G401 (cell line): ENCODE data around the gene UBE2Q2. TPM values are rescaled to one million over a fixed set of nuclear protein-coding genes. Genes with fewer than 3 reads are reported as not detected.
"Not testable (repeated sequence)": the region's sequence is repeated elsewhere in the genome, so short reads cannot be mapped to it uniquely, and the experiment has no call there.

Experiments used
- DNase-seq: peaks from one replicate; pipeline ENCODE4 v3.0.0-alpha.2; 2015; ENCODE audit warnings: low spot score
- in situ Hi-C: cut with HindIII; loops from 2 replicates; pipeline ENCODE4 v1.10.0; 2016; ENCODE audit warnings: low sequenced_read_pairs, mixed read lengths
- total RNA-seq: library from RNA; depleted of rRNA; stranded (reverse); fragments of >200 nt; shearing (Covaris generic); gene quantifications from 2 replicates; pipeline ENCODE4 v1.2.3, GENCODE V29; 2014

The UBE2Q2 gene
- total RNA-seq, 1 experiment from 2014 or later = 28.6 TPM

DNA sequence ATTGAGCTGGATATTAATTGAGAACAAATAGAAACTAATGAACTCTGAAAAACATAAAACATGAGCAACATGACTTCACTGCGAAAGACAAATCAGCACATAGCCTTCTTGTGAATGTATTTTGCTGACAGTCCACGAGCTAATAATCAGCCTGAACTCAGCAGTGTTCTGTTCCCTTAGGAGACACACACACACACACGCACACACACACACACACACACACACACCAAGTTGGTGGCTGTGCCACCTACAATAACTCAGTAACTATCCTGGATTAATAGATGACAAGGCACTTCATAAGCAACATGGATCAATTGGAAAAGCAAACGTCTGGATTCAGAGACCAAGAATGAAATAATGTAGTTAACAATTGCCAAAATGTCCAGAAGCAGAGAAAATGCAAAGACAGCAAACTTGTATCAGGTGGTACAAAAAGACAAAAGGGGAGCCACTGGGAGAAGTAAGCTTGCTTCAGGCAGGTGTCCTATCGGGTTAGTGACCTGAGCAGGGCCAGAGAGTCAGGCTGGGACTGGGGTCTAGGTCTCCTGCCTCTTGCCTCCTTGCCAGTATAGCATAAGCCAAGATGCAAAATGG lies 20.5 kb upstream of the UBE2Q2 start:
- in situ Hi-C loops = loop anchor here (10.0 kb wide), 1 partner anchor 322 kb away; no protein-coding TSS in a partner anchor
- no peak for DNase-seq

DNA sequence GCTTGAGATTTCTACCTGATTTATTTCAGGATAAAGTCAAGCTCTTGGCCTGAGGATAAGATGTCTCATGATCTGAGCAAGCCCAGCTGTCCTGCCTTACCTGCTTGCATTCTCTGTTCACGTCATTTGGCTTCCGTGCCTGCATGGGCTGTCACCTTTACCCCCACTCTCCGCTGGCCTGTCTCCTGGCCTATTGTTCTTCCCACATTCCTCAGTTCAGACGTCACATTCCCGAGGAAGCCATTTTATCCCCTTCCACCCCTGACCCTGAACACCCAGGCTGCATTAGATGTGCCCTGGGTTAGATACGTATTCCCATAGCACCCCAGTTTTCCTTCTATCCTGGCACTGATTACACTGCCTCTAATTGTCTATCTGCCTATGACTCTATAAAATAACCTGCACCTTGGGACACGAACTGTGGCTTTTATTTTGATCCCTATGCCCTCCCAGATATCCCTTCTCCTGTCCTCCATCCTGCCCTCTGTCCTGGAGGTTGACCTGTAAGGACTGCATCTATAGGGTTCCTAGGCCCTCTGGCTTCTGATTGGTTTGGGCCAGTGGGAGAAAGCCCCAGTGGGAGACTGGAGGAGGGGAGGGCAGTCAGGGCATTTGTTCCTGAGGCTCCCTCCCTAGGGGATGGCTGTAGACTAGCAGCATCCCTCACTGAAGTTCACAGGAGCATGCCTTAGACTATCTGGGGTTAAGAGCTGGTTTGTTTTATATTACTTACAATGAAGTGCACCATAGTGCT lies 19.2 kb upstream of the UBE2Q2 start:
- no peak for DNase-seq
- in situ Hi-C loops = loop anchor here (10.0 kb wide), 1 partner anchor 321 kb away; no protein-coding TSS in a partner anchor

DNA sequence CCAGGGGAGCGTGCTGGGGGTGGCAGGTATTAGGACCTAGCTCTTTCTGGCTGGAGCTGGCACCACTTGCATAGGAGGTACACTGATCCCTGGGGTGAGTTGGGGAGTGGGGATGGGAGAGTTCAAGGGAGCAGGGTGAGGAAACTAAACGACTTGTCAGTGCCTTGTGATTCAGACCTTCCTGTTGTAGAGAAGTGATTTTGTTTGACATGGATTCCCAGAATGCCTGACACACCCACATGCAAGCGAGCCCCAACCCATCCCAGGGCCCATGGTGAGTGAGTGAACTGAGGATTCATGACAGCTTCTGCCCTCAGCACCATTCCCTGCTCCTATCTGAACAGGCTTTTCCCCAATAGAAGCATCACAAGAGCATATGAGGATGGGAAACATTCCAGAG lies 15.6 kb upstream of the UBE2Q2 start:
- in situ Hi-C loops = loop anchor here (10.0 kb wide), 1 partner anchor 317 kb away; no protein-coding TSS in a partner anchor
- DNase-seq = no peak

DNA sequence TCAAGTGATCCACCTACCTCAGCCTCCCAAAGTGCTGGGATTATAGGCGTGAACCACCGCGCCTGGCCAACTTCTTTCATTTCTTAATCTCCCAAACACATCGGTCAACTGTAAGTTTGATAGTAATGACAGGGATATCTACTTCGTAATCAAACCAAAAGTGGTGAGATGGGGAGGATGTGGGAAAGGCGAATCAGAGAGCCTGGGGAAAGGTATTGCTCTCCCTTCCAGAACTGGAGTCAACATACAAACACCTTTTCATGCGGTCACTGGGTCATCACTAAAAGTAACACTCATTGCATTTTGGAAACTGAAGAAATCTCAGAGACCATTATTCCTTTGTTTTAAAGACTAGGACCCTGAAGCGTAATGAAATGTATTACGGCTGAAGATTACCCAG lies 14.8 kb upstream of the UBE2Q2 start:
- in situ Hi-C loops = loop anchor here (10.0 kb wide), 1 partner anchor 316 kb away; no protein-coding TSS in a partner anchor
- no peak for DNase-seq

DNA sequence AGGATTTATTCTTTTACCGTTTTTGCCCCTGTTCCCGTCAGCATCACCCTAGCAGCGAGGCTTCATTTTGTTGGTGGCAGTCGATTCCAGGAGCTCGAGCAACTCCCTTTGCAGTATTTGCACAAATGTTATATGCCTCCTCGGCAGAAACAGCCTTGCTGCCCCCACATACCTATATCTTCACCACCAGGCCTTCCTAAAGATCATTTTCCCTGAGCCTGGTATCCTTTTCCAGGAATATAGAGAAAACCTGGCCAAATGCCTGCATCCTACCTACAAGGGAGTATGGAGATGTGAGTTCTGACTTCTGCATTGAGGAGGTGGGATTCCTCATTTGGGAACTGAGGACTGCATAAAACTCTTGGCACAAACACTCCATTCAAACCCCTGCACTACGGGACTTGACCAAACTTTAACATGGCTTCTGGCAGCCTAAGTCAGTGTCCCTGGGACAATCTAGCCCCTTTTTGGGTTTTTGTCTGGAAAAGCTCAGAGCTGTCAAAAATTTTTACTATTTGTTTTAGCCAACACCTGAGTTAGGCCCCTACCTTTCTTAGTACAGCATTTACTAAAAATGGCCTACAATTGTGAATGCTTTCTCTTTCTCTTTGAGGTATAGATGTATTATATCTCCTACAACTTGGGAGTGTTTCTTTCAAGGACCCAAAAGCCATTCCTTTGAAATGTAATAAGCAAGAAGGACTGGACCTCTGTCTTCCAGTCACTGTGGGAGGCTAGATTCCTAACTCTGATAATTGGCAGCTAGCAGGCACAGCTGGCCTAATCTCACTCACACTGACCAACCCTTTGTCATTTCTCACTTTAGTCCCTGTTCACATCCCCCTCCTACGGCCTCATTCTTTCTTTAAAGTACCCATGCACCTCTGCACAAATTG lies 12.1 kb upstream of the UBE2Q2 start:
- no peak for DNase-seq
- in situ Hi-C loops = no loop called here

DNA sequence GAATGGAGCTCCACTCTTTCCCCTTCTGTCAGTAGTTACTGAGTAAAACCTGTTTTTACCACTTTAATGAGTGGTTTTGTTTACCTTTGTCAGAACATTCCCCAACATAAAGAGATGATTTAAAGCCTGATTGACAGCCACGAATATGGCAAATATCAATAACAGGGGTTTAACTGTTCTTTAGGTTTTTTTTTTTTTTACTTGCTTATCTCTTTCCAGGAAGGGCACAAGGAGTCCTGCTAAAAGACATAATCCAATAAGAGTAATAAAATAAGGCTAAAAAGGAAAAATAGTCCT lies 11.5 kb upstream of the UBE2Q2 start:
- DNase-seq = no peak
- in situ Hi-C loops = no loop called here

DNA sequence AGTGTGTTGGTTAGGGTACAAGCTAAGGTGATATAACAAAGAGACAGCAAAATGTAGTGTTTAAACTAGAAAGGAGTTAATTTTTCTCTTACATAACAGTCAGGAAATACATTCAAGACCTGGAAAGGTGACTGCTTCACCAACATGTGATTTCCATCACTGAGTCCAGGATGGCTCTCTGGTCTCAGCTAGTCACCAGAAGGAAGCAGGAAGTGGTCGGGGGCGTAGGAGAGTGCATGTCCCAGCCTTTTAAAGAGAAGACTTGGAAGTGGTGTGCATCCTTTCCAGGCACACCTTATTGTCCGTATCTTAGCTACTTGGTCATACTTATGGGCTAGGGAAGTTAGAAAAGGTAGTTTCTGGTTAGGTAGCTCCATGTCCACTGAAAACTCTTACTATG lies 11.1 kb upstream of the UBE2Q2 start:
- no peak for DNase-seq
- in situ Hi-C loops = no loop called here

DNA sequence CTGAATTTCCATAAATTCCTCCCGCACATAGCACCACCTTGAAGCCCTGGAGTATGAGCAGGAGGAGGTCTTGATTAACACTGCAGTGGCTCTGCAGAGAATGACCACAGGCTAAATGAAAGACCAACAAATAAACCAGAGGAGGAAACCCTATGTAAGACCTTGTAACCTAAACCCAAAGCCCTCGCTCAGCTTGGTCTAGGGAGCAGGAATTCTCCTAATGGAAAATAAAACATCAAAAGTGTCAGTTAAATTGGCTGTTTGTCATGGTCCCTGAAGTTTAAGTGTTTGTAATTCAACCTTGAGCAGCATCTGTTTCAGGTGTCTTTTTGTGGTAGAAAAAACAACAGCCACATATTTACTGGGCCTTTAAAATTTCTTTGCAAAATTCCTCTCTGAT lies 9.2 kb upstream of the UBE2Q2 start:
- in situ Hi-C loops = no loop called here
- DNase-seq = no peak

DNA sequence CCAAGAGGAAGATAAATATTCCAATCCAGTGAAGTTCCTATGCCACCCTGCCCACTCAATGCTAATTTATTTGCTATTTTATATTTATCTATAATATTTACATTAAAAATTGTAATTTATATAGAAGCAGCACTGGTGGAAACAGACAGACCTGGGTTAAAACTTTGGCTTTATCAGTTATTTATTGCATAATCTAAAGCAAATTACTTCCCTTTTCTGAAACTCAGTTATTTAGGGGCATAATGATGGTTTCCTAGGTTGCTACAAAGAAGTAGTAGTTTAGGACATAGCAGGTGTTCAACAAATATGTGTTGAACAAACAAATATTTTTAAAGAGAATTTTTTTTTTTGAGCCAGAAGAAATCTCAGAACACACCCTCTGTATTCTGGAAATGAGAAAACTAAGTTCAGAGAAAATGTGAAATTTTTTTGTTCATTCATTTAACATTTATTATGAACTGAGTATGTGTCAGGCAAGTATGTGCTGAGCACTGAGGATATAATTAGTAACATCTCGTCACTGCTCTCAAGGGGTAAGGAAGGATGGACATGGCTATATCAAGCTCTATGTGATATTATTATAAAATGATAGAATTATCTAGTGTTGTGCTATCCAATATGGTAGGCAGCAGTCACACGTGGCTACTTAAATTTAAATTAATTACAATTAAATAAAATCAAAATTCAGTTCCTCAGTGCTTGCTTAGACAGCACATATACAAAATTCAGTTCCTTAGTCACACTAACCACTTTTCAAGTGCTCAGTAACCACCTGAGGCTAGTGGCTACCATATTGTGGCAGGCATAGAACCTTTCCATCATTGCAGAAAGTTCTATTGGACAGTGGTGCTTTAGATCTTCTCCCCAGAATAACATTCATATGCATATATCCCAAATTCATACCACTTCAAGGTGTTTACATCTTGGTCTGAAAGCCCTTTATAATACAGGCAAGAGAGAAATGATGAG lies 7.0 kb upstream of the UBE2Q2 start:
- in situ Hi-C loops = no loop called here
- DNase-seq = no peak

DNA sequence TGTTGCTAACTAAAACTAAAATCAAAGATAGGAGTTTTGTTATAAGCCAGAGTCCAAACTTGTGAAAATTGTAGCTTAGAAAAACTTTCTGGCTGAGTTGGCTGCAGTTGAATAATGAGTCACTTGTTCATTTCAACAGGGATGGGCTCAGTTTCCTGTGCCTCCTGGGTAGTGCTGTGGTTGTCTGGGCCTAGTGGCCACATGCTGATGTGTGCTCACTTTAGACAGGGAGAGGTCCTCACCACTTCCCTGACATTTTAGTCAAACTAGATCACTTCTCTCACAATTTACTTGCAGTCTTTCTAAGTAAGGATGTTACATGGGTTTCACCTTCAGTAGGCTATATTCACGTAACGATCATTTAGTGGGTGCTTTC lies 6.3 kb upstream of the UBE2Q2 start:
- no peak for DNase-seq
- in situ Hi-C loops = no loop called here

DNA sequence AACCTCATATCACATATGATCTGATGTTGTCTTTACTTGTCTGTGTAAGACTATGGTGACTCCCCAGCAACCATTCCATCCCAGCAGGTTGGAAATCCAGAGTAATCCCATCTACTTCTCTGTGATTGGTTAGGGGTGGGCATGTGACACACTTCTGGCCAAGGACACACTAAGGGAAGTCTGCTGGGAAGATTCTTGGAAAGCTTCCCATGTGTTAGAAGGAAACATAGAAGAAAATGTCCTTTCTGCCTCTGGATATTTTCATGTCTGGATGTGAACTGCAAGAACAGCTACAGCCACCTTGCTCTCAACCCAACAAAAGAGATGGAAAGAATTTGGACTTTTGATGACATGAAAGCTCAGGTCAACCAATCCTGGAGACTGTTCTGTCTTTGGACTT lies 2.6 kb upstream of the UBE2Q2 start:
- in situ Hi-C loops = no loop called here
- peak; percentile 41 for DNase-seq

DNA sequence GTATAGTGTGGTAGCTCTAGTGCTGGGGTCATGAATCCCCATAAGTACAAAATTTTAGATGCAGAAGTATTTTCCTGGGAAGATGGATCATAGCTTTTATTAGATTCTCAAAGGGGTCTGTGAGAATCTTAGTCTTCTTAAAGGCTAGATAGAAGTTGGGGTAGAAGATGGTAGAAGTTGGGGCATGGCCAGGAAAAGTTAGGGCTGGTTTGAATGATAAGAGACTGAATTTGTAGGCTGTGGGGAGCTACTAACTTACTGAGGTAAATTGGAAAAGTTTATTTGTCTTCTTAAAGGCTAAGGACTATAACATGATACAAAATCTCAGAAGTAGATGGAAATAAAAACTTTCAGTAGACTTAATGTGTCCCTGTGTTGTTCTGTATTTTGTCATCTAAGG lies 1.6 kb upstream of the UBE2Q2 start:
- in situ Hi-C loops = no loop called here

DNA sequence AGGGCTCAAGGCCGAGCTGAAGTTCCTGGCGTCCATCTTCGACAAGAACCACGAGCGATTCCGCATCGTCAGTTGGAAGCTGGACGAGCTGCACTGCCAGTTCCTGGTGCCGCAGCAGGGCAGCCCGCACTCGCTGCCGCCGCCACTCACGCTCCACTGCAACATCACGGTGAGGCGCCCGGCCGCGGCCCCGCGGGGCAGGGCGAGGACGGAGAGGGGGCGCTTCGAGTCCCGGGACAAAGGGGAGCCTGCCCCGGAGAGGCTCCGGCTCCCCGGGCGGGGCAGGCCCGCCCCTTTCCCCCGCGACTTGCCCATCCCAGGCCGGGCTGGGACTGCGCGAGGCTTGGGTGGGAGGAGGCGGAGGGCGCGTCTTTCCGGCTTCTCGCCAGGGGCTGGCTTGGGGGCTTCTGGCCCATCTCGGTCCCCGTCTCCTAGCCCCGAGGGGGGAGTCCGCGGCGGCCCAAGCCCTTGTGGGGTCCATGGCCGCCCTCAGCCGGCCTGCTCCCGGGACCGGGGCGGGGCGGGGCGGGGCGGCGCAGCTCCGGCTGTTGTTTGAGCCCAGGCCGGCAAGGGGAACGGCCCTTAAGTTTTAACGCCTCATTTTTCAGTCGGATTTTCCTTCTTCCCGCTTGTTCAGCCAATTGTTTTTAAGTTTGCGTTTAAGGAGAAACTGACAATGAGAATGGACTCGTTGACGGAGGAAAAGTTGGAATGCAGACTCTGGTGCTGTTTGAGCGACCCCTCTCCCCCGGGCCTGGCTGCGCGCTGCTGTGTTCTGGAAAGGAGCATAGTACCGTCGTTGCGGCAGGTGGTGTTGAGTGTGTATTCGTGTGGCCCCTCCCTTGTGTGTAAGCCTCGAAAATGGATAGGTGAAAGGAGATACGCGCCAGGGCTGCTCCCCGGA lies 683 bp downstream of the UBE2Q2 start:
- in situ Hi-C loops = no loop called here
- DNase-seq = peak; percentile 39

More for the DNA sequence above, 1.6 kb upstream of the UBE2Q2 start:
- DNase-seq = peak; percentile 1

DNA sequence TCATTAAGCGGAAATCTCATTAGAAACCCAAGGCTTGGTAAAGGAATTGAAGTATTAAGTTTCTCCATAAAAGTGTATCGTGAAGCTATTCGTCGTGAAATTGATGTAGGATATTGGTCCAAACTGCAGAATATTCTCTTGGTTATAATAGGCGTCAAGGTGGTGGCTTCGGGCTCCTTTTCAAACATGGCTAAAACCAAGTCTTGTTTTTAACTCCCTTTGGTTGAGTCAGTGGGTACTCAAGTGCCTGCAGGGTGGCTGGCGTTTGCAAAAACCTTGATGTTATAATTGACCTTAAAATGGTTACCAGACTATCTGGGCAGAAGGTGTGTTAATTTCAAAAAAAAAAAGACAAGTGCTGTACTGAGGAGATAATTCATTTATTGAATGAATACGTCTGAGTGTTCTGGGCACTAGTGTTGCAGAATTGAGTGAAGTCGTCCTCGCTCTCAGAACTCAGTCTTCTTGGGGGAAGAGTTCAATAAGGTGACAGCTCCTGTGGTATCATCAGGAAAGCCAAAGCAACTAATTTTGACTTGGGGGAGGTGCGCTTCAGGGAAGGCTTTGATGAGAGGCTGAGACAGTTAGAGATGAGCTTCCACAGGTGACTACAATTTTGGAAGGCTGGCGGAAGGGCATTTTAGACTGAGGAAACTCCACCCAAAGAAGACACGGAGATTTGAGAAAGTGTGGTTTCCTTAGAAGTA lies 1.5 kb downstream of the UBE2Q2 start:
- DNase-seq = no peak
- in situ Hi-C loops = no loop called here

DNA sequence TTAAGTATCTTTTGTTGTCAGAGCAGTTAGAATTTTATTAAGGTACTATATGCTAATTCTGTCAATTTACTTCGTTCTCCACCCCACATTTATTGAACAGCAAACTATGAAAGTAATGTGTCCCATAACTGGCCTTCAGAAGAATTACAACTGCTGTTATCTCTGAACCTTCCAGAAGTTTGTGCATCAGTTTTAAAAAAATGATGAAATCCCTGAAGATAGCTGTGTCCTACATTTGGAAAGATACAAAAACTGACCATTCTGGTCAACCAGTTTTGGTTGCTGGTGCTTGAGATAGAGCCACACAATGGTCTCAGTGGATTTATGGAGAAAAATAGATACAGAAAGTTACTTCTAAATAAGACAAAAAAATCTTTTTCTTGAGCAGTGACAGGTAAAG lies 5.9 kb downstream of the UBE2Q2 start:
- in situ Hi-C loops = no loop called here
- no peak for DNase-seq

DNA sequence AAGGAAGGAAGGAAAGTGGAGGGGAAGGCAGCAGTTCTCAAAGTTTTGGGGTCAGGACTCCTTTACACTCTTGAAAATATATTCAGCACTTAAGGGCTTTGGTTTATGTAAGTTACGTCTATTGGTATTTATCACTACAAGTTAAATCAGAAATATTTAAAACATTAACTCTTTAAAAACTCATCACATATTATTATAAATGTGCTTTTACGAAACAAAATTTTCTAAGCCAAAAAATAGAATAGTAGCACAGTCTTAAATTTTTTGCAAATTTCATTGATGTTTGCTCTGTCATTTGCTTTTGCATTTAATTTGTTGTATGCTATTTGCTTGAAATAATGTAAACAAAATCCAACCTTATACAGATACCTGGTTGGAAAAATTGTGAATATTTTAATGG lies 7.5 kb downstream of the UBE2Q2 start:
- in situ Hi-C loops = no loop called here
- DNase-seq = no peak

DNA sequence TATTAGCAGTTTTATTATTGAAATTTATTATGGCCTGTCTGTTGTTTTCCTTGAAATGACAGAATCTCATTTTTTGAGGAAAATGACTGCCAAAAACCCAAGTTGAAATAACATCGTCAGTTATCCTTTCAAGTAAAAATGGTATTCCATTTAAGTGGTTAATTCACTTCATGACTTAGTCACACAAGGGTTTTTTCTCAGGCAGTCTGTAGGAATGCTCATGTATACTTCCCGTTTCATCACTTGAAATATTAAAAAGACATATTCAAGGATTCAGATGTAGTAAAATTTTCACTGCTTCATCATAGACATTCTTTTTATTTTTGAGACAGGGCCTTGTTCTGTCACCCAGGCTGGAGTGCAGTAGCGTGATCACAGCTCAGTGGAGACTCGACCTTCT lies 8.3 kb downstream of the UBE2Q2 start:
- DNase-seq, in situ Hi-C loops: not testable (repeated sequence)
